Uterus (tissue), 2 donors: Measurements from ENCODE around the gene KLC1.

Experiments used
- POLR2A ChIP-seq, 2 donors: fragments of 450-650 bp; IDR thresholded peaks; one replicate each; pipeline ENCODE4 v1.6.1; 2016; ENCODE audit warnings: antibody characterized with exemption in 2 of 2, mild to moderate bottlenecking in 1 of 2, moderate library complexity in 1 of 2
- TF ChIP-seq, protein P1 (sequence below), 4 experiments: fragments of 200-600 bp in 2 of 4; fragments of 450-650 bp in 2 of 4; sonication (generic) in 2 of 4; IDR thresholded peaks; one replicate each; pipeline ENCODE4 v1.5.1; 2016 to 2019; ENCODE audit warnings: antibody characterized with exemption in 4 of 4, mild to moderate bottlenecking in 2 of 4, moderate library complexity in 1 of 4

DNA sequence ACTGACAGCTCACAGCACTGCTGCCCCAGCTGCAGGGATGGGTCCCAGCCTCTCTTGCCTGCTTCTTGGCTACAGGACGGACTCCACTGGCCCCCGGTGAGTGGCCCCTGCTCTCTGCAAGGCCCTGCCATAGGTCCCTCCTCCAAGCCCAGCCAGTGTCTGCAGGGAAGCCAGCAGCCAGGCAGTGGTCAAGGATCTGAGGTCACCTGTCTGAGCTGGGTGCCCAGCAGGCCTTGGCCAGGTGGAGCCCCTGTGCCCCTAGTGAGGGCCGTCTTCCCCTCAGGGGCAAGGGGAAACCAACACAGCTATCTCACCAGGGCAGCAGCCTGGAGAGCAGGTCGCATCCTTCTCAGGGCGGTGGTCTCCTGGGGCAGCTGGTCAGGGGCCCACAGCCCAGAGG, 73.1 kb downstream of the KLC1 start:
- TF ChIP-seq, protein P1, sequence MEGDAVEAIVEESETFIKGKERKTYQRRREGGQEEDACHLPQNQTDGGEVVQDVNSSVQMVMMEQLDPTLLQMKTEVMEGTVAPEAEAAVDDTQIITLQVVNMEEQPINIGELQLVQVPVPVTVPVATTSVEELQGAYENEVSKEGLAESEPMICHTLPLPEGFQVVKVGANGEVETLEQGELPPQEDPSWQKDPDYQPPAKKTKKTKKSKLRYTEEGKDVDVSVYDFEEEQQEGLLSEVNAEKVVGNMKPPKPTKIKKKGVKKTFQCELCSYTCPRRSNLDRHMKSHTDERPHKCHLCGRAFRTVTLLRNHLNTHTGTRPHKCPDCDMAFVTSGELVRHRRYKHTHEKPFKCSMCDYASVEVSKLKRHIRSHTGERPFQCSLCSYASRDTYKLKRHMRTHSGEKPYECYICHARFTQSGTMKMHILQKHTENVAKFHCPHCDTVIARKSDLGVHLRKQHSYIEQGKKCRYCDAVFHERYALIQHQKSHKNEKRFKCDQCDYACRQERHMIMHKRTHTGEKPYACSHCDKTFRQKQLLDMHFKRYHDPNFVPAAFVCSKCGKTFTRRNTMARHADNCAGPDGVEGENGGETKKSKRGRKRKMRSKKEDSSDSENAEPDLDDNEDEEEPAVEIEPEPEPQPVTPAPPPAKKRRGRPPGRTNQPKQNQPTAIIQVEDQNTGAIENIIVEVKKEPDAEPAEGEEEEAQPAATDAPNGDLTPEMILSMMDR (IDR thresholded peaks at IDR 0.05): no peak
- TF ChIP-seq POLR2A (IDR thresholded peaks at IDR 0.05): no peak
